Gastrocnemius medialis (tissue), 4 donors: Measurements from ENCODE around the gene PLCL2.

Experiments used
- POLR2A ChIP-seq, 2 donors: fragments of 450-650 bp; IDR thresholded peaks; one replicate each; pipeline ENCODE4 v1.6.1; 2017; ENCODE audit warnings: antibody characterized with exemption in 2 of 2, mild to moderate bottlenecking in 2 of 2, moderate library complexity in 2 of 2
- TF ChIP-seq, protein P1 (sequence below), 5 experiments: fragments of 450-650 bp in 3 of 5; fragments of 200-600 bp in 2 of 5; sonication (generic) in 2 of 5; IDR thresholded peaks in 4 of 5; conservative IDR thresholded peaks in 1 of 5; 1 replicate in 4 of 5; 2 replicates in 1 of 5; pipeline ENCODE4 v1.5.1; 2016 to 2019; ENCODE audit warnings: antibody characterized with exemption in 5 of 5, mild to moderate bottlenecking in 3 of 5, moderate library complexity in 3 of 5

DNA sequence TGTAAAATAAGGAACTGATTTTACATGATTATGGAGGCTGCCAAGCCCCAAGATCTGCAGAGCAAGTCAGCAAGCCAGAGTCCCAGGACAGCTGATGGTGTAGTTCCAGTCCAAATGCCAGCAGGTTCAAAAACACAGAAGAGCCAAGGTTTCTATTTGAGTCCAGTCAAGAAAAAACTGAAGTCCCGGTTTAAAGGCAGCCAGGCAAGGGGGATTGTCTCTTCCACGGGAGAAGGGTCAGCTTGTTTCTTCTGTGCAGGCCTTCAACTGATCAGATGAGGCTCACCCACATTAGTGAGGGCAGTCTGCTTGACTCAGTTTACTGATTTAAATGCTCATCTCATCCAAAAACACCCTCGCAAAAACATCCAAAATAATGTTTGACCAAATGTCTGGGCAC lies 246.2 kb downstream of the PLCL2 start:
- TF ChIP-seq POLR2A (IDR thresholded peaks at IDR 0.05): no peak
- TF ChIP-seq, protein P1, sequence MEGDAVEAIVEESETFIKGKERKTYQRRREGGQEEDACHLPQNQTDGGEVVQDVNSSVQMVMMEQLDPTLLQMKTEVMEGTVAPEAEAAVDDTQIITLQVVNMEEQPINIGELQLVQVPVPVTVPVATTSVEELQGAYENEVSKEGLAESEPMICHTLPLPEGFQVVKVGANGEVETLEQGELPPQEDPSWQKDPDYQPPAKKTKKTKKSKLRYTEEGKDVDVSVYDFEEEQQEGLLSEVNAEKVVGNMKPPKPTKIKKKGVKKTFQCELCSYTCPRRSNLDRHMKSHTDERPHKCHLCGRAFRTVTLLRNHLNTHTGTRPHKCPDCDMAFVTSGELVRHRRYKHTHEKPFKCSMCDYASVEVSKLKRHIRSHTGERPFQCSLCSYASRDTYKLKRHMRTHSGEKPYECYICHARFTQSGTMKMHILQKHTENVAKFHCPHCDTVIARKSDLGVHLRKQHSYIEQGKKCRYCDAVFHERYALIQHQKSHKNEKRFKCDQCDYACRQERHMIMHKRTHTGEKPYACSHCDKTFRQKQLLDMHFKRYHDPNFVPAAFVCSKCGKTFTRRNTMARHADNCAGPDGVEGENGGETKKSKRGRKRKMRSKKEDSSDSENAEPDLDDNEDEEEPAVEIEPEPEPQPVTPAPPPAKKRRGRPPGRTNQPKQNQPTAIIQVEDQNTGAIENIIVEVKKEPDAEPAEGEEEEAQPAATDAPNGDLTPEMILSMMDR (IDR thresholded peaks at IDR 0.05 in 4 of 5, conservative IDR thresholded peaks at IDR 0.05 in 1 of 5): no peak
